EH (cell line): ENCODE measurements around the gene PNRC2.

Source experiments
- DNase-seq: peaks from one replicate; pipeline ENCODE4 v3.0.0-alpha.2; 2015; ENCODE audit warnings: low read depth

PNRC2 gene

DNA sequence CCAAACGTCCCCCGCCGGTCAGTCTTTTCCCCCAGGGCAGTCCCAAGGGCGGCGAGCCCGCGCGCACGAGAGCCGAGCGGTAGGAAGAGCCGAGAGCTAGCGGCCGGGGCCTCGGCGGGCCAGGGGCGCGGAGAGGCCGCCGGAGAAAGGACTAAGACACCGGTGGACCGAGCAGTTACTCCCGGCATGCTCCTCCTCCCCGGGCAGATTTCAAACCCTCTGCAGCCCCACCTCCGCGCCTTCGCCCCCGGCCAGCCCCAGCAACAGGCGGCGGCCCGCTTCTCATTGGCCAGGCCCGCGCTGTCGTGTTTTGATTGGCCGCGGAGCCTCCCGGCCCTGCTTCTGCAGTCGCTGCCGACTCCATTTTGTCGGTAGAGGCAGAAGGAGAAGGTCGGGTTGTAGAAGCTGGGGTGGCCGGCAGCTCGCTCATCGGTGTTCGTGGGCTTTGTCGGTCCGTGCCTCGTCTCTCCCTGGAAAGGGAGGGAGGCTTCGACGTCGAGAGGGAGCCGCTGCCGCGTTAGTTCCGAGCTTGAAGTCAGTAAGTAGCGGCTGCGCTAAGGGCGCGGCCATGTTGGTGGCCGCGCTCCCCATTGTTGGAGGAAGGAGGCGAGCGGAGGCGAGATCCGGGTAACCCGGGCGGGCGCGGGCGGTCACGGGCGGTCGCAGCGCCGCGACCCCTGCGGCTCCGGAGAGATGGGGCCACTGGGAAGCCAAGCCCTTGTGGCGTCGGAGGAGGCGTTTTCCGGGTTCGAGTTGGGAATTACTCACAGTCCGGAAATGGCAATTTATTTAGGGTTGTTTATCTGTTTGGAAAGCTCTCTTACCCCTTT, at the start of gene PNRC2:
Gene PNRC2 (plus strand): TSS at position 368 of the 830 bp plus-strand sequence. CDS start 1,630 bp downstream, outside the sequence.
- peak; percentile 97 for DNase-seq

DNA sequence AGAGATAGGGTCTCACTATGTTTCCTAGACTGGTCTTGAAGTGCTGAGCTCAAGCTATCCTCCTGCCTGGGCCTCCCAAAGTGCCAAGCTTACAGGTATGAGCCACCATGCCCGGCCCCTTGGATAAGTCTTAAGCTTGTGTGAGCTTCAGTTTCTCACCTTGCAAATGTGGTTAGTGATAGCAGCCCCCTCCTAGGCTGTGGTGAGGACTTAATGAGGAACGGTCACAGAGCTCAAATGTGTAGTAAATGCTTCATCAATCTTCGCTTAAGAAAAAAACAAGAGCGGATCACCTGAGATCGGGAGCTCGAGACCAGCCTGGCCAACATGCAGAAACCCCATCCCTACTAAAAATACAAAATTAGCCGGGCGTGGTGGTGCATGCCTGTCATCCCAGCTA, 49.5 kb upstream of the PNRC2 start:
- no peak for DNase-seq

- DNase-seq: no peak
Measured at GRCh38 chr1:23910553-23911246, 48.9 kb upstream of the PNRC2 start.

DNA sequence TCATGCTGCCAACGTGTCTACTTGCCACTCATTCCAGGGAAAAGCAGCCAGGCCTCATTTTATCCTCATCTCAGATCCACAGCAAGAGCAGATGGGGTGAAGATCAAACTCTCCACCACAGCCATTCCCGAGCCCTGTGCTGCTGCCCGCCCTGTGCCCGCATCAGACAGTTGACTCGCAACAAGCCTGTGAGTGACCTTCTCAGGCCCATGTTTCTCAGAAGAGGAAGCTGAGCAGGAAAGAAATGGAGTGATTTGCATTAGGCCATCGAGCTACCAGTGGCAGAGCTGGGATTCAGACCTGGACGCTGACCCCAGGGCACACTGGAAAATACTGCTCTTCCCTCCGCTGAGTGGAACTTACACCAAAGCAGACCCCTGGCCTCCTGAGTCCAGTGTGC, 47.7 kb upstream of the PNRC2 start:
- DNase-seq: no peak

DNA sequence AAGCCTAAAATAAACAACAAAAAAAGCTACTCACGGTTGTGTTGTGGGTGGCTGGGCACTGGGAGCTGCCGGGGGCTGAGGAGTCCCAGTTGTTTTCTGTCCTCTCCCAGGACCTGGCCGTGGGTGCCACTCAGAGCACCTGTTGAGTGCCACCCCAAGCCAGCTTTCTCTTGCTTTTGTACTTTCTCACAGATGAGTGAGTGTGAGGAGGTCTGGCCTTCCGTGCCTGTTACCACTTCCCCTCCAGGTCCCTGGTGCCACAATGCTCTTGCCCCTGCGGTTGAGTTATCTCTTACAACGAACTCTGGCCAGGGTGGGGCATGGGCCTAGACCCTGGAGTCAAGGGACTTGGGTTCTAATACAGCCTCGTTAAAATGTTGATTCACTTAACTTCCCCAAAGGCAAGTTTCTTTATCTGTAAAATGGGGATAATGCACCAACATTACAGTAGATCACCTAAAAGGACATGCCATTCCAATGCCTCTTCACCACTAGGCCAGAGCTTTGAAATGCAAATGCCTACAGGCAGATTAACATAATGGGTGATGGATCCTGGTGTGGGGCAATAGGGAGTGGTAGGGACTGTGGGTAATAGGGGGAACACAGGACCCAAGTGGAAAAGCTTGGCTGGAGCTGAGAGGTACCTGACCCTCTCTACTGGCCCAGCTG, 46.3 kb upstream of the PNRC2 start, which contains the start of gene CNR2:
Gene CNR2 (minus strand): TSS at position 151 of the 669 bp plus-strand sequence. CDS start 37,745 bp downstream, outside the sequence.
- no peak for DNase-seq

- DNase-seq: no peak
Measured at GRCh38 chr1:23914921-23915320, 44.7 kb upstream of the PNRC2 start.

DNA sequence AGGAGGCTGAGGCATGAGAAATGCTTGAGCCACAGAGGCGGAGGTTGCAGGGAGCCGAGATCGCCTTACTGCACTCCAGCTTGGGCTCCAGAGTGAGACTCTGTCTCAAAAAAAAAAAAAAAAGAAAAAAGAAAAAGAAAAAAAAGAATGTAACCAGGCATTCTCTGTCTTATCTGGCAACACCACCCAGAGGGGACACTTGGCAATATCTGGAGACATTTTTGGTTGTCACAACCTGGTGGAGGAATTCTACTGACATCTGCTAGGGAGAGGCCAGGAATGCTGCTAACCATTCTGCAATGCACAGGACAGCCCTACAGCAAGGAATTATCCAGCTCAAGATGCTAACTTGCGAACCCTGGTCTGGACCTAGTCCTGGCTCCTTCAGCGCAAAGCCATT, 44.2 kb upstream of the PNRC2 start:
- DNase-seq: no peak

- DNase-seq: peak; percentile 64
Measured at GRCh38 chr1:23916209-23917131, 43.2 kb upstream of the PNRC2 start.

DNA sequence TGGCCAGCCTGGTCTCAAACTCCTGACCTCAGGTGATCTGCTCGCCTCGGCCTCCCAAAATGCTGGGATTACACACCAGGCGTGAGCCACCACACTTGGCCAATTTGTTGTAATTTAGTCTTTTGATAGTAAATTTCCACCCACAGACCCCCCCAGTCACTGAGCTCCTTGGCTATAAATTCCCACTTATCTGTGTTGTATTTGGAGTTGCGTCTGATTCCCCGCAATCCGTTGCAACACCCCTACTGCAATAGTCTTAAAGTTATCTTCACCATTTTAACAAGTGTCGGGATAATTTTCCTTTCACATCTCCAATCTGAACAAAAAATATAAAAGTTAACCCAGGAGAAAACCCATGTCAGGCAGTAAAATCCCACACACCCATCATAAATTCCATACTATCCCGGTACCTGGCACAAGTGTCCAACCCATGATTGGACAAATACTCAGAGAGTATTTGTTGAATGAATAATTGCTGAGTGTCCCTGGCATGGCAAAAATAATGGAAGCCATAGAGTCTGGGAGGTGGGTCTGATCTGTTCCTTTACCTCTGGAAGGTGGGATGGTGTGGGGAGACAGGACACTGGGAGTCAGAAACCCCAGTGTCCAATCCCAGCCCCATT, 37.2 kb upstream of the PNRC2 start:
- no peak for DNase-seq

DNA sequence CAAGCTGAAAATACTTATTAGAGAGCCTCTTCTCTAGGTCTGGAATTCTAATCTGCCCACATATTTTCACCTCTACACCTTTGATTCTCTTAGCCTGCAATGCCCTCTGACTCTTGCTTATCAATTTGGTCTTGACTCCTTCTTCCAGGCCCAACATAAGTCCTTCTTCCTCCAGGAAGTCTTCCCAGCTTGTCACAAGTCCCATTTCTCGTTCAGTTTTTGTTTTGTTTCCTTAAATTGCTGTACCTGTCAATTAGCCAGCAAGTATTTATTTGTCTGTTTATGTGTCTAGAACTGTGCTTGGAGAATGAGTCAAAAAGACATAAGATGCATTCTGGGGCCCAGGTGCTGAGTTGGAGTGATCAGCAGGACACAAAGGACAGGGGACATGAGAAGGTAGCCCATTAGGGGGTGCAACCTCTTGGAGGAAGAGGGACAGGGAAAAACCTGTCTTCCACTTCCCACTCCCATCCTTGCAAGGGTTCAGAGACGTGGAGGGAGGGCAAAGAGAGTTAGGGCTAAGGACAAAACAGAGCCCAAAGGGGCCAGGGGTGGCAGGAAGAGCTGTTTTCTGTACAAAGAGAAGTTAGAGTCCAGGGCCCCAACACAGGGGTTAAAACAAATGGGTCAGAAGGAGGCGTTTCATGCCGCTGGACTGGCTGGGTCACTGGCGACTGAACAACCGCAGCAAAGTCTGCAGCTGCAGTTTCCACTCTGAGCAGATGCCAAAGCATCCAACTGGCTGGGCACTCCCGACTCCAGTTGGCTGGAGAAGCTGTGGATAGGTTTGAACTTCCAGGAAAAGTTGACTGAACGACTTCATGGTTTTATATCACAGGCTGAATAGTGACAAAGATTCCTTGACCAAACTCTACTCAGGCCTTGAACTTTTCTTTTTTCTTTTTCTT, 35.8 kb upstream of the PNRC2 start:
- DNase-seq: peak; percentile 11

DNA sequence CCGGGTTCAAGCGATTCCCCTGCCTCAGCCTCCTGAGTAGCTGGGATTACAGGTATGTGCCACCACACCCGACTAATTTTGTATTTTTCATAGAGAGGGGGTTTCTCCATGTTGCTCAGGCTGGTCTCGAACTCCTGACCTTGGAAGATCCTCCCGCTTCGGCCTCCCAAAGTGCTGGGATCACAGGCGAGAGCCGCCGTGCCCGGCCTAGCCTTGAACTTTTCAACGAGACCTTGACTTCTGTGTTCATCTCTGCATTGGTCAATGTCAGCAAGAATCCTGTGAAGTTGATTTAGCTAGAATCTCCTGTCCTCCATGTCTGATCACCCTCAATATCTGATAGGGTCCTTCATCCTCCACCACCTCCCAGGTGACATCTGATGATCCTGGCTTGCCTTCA, 35.0 kb upstream of the PNRC2 start:
- no peak for DNase-seq

GRCh38 chr1:23925279-23925678, 34.3 kb upstream of the PNRC2 start:
- DNase-seq: no peak

DNA sequence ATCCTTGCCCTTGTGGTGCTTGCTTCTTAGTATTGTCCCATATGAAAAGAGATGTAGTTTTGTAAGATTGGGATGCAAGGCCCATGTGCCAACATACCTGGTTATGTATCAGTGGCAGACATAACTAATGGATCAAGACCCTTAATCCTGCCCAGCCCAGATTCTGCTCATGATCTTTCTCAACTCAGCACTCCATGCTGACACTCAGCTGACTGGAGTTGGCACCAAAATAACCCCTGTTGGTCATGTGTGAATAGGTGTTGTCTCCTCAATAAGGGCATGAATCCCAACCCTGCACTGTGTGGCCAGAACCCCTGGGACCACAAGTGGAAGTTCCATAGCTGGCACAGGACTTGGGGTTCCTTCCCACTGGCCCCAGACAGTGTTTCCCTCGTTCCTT, 32.5 kb upstream of the PNRC2 start:
- no peak for DNase-seq

- no peak for DNase-seq
Measured at GRCh38 chr1:23928789-23929188, 30.8 kb upstream of the PNRC2 start.

DNA sequence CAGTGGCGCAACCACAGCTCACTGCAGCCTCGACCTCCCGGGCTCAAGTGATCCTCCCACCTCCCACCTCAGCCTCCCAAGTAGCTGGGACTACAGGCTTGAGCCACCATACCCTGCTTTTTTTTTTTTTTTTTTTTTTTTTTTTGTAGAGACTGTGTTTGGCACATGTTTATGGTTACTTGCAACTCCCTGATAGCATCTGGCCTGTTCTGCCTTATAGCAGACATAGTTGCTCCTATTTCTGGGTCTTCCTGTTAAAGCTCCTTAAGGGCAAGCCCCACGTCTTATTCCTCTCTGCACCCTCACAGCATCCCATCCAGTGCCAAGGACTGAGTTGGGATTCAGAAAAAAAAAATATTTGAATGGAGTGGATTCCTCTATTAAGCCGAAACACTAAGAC, 29.4 kb upstream of the PNRC2 start:
- no peak for DNase-seq

DNA sequence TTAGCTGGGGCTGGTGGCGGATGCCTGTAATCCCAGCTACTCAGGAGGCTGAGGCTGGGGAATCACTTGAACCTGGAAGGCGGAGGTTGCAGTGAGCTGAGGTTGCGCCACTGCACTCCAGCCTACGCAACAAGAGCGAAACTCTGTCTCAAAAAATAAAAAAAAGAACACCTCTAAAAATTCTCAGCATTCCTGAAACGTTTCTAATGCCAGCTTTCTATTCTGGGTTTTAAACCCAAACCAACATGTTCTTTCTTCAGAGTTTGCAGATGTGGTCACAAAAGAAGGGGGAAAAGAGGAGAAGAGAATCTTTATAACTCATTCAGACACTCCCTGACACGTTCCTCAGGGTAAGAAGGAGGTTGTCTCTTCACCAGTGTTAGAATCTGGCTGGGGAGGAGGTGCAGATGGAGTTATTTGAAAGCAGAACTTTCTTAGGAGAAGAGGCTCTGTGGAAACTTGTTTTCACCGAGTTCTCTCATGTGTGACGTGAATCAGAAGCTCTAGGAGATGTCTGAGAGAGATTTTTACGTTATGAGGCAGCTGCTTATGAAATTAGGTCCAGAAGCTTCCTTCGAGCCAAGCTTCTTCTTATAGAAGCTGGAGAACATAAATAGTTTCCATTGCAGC, 28.7 kb upstream of the PNRC2 start:
- peak; percentile 75 for DNase-seq

DNA sequence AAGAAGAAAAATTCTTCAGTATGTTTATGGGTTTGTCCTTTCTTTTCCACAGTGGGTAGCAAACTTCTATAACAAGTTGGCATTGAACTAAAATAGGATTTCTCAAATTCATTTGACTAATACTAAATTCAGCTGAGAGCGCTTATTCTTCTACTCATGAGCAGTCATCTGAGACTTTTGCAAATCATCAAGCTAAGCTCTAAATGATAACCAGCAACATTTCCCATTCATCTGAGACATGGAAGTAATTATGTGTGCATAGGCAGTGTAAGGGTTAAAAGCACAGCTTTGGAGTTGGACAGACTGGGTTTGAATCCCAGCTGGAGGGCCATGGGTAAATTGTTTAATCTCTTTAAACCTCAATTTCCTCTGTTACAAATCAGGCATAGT, 28.1 kb upstream of the PNRC2 start:
- DNase-seq: no peak

DNA sequence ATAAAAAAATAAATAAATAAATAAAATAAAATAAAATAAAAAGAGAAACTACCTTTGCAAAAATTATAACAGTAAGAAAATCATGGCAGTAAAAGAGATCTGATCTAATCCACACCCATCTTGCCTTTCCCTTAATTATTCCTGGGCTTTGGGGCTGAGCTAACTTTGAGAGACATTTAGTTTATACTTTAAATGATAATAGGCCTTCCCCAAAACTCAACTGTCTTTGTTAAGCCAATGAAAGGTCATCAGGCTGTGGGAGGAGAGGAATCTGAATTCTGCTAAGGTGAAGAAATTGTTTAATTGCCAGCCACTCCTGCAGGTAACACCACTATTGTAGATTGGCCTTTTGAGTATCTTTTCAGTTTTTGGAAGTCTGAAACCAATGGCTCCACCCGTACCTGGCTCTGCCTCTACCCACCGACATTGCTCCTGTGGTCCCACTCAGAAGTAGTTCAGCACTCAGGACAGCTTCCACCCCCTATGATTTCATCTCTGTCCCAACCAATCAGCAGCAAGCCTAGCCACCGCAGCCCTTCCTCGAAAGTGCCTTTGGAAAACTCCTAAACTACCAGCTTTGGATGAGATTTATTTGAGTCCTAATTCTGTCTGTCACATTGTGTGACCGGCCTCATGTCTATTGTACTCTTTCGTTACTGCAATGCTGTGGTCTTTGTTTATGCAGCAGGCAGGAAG, 23.0 kb upstream of the PNRC2 start:
- peak; percentile 67 for DNase-seq

DNA sequence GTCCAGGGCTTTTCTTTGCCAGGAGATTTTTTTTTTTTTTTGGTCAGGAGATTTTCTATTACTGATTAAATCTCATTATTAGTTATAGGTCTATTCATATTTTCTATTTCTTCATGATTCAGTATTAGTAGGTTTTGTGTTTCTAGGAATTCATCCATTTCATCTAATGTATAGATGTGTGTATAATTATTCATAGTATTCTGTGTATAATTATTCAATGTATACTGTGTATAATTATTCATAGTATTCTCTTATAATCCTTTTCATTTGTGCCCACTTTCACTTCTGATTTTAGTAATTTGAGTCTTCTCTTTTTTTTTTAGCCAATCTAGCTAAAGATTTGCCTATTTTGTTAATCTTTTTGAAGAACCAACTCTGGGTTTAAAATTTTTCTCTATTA, 12.3 kb upstream of the PNRC2 start:
- no peak for DNase-seq
